ENCODE measurements around the gene KCTD10. TPM values are rescaled to one million over a fixed set of nuclear protein-coding genes. Genes with fewer than 3 reads are reported as not detected.
A peak's percentile ranks its signal among the peaks of the same experiment; 100 is the strongest.

Gene KCTD10
- total RNA-seq, 1 experiment from 2014 or later: 55.2 TPM

DNA sequence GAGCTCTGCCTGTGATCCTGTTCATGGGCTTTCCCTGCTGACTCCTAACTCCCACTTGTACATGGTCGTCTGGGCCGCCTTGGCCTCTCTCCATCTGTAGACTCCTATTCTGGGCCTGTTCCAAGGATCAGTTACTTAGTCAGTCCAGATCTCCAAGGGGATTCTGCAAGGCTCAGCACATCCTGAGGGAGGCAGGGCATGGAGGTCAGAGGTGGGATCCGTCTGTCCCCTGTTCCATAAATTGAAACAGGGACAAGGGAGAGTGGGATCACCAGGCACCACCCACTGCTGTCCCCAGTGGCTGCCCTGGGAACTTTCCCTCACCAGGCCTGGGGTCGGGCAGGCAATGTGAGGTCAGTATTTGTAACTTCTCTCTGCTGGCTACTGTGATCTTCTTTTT lies 43.5 kb downstream of the KCTD10 start:
- BruUV-seq (replicated peaks): no TSS peak
- Histone ChIP-seq H3K27me3 (ENCODE audit: control insufficient read depth, insufficient read depth, low read length) (no peaks in the 10 kb centered on the region), H3K4me3 (ENCODE audit: low read depth in 2 of 2, low read length in 2 of 2) (no peak overlapping the region), H3K36me3 (ENCODE audit: control insufficient read depth, insufficient read depth, low read length) (no peaks in the 10 kb centered on the region), H3K4me1 (ENCODE audit: control insufficient read depth, insufficient read depth, low read length) (no peaks in the 10 kb centered on the region), H3K9me3 (ENCODE audit: control insufficient read depth, insufficient read depth, low read depth, low read length) (no peaks in the 10 kb centered on the region), H3K27ac (ENCODE audit: low read length) (no peak overlapping the region)
- TF ChIP-seq TCF7L2 (IDR thresholded peaks at IDR 0.05; ENCODE audit: low read depth, low read length) (no peak), POLR2AphosphoS5 (IDR thresholded peaks at IDR 0.05; ENCODE audit: low read depth, low read length) (no peak)
- TF ChIP-seq, protein P1, sequence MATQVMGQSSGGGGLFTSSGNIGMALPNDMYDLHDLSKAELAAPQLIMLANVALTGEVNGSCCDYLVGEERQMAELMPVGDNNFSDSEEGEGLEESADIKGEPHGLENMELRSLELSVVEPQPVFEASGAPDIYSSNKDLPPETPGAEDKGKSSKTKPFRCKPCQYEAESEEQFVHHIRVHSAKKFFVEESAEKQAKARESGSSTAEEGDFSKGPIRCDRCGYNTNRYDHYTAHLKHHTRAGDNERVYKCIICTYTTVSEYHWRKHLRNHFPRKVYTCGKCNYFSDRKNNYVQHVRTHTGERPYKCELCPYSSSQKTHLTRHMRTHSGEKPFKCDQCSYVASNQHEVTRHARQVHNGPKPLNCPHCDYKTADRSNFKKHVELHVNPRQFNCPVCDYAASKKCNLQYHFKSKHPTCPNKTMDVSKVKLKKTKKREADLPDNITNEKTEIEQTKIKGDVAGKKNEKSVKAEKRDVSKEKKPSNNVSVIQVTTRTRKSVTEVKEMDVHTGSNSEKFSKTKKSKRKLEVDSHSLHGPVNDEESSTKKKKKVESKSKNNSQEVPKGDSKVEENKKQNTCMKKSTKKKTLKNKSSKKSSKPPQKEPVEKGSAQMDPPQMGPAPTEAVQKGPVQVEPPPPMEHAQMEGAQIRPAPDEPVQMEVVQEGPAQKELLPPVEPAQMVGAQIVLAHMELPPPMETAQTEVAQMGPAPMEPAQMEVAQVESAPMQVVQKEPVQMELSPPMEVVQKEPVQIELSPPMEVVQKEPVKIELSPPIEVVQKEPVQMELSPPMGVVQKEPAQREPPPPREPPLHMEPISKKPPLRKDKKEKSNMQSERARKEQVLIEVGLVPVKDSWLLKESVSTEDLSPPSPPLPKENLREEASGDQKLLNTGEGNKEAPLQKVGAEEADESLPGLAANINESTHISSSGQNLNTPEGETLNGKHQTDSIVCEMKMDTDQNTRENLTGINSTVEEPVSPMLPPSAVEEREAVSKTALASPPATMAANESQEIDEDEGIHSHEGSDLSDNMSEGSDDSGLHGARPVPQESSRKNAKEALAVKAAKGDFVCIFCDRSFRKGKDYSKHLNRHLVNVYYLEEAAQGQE (IDR thresholded peaks at IDR 0.05; ENCODE audit: insufficient read depth in 1 of 2, low read depth in 2 of 2, low read length in 1 of 2): no peak
- TF ChIP-seq, protein P2, sequence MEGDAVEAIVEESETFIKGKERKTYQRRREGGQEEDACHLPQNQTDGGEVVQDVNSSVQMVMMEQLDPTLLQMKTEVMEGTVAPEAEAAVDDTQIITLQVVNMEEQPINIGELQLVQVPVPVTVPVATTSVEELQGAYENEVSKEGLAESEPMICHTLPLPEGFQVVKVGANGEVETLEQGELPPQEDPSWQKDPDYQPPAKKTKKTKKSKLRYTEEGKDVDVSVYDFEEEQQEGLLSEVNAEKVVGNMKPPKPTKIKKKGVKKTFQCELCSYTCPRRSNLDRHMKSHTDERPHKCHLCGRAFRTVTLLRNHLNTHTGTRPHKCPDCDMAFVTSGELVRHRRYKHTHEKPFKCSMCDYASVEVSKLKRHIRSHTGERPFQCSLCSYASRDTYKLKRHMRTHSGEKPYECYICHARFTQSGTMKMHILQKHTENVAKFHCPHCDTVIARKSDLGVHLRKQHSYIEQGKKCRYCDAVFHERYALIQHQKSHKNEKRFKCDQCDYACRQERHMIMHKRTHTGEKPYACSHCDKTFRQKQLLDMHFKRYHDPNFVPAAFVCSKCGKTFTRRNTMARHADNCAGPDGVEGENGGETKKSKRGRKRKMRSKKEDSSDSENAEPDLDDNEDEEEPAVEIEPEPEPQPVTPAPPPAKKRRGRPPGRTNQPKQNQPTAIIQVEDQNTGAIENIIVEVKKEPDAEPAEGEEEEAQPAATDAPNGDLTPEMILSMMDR (IDR thresholded peaks at IDR 0.05): peak; percentile 55
- POLR2A ChIA-PET: no interaction called here
- DNase-seq (ENCODE audit: low read depth, low spot score) (no peak), ATAC-seq (peak; percentile 75; the same call in 1 of the 2 replicates)
- in situ Hi-C loops (cut with HindIII; ENCODE audit: low pct_unique_long_range_greater_than_20kb, low sequenced_read_pairs) (no loop called here), intact Hi-C loops (cut with micrococcal nuclease; ENCODE audit: unreplicated experiment) (loop anchor here (10.0 kb wide), 1 partner anchor 341 kb away; no protein-coding TSS in a partner anchor)
- CTCF ChIA-PET: interaction anchor here (0.6 to 1.3 kb wide), 3 partner anchors 11 to 44 kb away, joined by 3 to 5 read pairs (median 3); no protein-coding TSS in a partner anchor

DNA sequence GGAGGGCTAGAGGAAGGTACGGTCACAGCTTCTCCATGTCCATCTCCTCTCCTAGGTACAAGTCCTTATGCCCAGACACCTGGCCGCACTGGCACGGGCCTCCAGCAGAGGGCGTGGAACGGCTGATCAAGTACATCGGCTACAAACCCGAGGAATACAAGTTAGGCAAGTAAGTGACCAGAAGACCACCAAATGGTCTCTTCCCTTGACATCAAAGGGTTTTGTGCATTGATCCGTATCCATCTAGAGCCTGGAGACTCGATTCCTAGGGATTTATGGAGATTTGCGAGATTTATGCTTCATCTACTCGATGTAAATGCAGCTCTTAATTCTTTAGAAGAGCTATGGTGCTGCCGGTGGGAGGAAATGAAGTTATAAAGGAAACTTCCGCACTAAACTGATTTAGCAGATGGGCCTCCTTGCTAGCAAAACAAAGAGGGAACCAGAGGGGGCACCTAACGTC lies 44.2 kb downstream of the KCTD10 start:
- ChIA-PET POLR2A (no interaction called here), CTCF (interaction anchor here (0.6 to 1.3 kb wide), 6 partner anchors 10 to 117 kb away, joined by 3 to 5 read pairs (median 3); no protein-coding TSS in a partner anchor)
- no TSS peak for BruUV-seq (replicated peaks)
- ATAC-seq (peak; percentile 89), DNase-seq (ENCODE audit: low read depth, low spot score) (peak; percentile 61)
- intact Hi-C loops (cut with micrococcal nuclease; ENCODE audit: unreplicated experiment) (loop anchor here (10.0 kb wide), 1 partner anchor 342 kb away; no protein-coding TSS in a partner anchor), in situ Hi-C loops (cut with HindIII; ENCODE audit: low pct_unique_long_range_greater_than_20kb, low sequenced_read_pairs) (no loop called here)
- Histone ChIP-seq H3K4me3 (ENCODE audit: low read depth in 2 of 2, low read length in 2 of 2) (no peak overlapping the region), H3K4me1 (ENCODE audit: control insufficient read depth, insufficient read depth, low read length) (no peaks in the 10 kb centered on the region), H3K36me3 (ENCODE audit: control insufficient read depth, insufficient read depth, low read length) (no peaks in the 10 kb centered on the region), H3K27me3 (ENCODE audit: control insufficient read depth, insufficient read depth, low read length) (no peaks in the 10 kb centered on the region), H3K9me3 (ENCODE audit: control insufficient read depth, insufficient read depth, low read depth, low read length) (no peaks in the 10 kb centered on the region), H3K27ac (ENCODE audit: low read length) (no peak overlapping the region)
- no peak for TF ChIP-seq SIN3A (IDR thresholded peaks at IDR 0.05; ENCODE audit: borderline replicate concordance, insufficient read depth, low read depth, low read length)
- no peak for TF ChIP-seq POLR2AphosphoS5 (IDR thresholded peaks at IDR 0.05; ENCODE audit: low read depth, low read length)
- TF ChIP-seq, protein P2 (IDR thresholded peaks at IDR 0.05): peak; percentile 96

All from Panc1 (cell line).